Measurements from ENCODE around the gene AFG3L2. TPM values are rescaled to one million over a fixed set of nuclear protein-coding genes. Genes with fewer than 3 reads are reported as not detected.

Gene AFG3L2
- total and polyA plus RNA-seq, 10 of the 15 experiments (the other 5 are each of a cell fraction or from before 2014, with no cell fraction given) = 21.0 to 72.7 (median 57.7) TPM

- TF ChIP-seq E4F1 (IDR thresholded peaks at IDR 0.05; ENCODE audit: borderline replicate concordance, partially characterized antibody) = no peak
- TF ChIP-seq, protein P1, sequence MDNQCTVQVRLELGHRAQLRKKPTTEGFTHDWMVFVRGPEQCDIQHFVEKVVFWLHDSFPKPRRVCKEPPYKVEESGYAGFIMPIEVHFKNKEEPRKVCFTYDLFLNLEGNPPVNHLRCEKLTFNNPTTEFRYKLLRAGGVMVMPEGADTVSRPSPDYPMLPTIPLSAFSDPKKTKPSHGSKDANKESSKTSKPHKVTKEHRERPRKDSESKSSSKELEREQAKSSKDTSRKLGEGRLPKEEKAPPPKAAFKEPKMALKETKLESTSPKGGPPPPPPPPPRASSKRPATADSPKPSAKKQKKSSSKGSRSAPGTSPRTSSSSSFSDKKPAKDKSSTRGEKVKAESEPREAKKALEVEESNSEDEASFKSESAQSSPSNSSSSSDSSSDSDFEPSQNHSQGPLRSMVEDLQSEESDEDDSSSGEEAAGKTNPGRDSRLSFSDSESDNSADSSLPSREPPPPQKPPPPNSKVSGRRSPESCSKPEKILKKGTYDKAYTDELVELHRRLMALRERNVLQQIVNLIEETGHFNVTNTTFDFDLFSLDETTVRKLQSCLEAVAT (IDR thresholded peaks at IDR 0.05) = no peak
- TF ChIP-seq GATAD2B (conservative IDR thresholded peaks at IDR 0.05; ENCODE audit: low read depth) = no peak
- TF ChIP-seq, protein P2, sequence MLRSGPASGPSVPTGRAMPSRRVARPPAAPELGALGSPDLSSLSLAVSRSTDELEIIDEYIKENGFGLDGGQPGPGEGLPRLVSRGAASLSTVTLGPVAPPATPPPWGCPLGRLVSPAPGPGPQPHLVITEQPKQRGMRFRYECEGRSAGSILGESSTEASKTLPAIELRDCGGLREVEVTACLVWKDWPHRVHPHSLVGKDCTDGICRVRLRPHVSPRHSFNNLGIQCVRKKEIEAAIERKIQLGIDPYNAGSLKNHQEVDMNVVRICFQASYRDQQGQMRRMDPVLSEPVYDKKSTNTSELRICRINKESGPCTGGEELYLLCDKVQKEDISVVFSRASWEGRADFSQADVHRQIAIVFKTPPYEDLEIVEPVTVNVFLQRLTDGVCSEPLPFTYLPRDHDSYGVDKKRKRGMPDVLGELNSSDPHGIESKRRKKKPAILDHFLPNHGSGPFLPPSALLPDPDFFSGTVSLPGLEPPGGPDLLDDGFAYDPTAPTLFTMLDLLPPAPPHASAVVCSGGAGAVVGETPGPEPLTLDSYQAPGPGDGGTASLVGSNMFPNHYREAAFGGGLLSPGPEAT (IDR thresholded peaks at IDR 0.05; ENCODE audit: low read depth) = no peak
- no peak for TF ChIP-seq POLR2A (IDR thresholded peaks at IDR 0.05; ENCODE audit: low read depth, low read length)
- TF ChIP-seq, protein P3, sequence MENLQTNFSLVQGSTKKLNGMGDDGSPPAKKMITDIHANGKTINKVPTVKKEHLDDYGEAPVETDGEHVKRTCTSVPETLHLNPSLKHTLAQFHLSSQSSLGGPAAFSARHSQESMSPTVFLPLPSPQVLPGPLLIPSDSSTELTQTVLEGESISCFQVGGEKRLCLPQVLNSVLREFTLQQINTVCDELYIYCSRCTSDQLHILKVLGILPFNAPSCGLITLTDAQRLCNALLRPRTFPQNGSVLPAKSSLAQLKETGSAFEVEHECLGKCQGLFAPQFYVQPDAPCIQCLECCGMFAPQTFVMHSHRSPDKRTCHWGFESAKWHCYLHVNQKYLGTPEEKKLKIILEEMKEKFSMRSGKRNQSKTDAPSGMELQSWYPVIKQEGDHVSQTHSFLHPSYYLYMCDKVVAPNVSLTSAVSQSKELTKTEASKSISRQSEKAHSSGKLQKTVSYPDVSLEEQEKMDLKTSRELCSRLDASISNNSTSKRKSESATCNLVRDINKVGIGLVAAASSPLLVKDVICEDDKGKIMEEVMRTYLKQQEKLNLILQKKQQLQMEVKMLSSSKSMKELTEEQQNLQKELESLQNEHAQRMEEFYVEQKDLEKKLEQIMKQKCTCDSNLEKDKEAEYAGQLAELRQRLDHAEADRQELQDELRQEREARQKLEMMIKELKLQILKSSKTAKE (IDR thresholded peaks at IDR 0.05; ENCODE audit: low read depth, poor library complexity, severe bottlenecking) = no peak
Observed at GRCh38 chr18:12313530-12314245, 63.3 kb downstream of the AFG3L2 start (continued).

Measured in GM12878 (cell line).